Smooth muscle cell (in vitro differentiated cells): Measurements from ENCODE around the gene VPS13D. TPM values are rescaled to one million over a fixed set of nuclear protein-coding genes. Genes with fewer than 3 reads are reported as not detected.

Experiments used
- DNase-seq: peaks from one replicate; lab custom pipeline; 2025; ENCODE audit not compliant: unreplicated experiment; lab: John Stamatoyannopoulos, UW
- H2AFZ ChIP-seq: fragments of 200-600 bp; sonication (generic); 2 replicates; pipeline ENCODE4 v1.6.0; 2016; ENCODE audit warnings: antibody characterized with exemption, low read depth, mild to moderate bottlenecking
- H3F3A ChIP-seq: fragments of 200-600 bp; sonication (generic); 2 replicates; pipeline ENCODE4 v1.6.0; 2017; ENCODE audit warnings: antibody characterized with exemption, low read depth
- H3K27ac ChIP-seq: fragments of 200-600 bp; sonication (generic); 2 replicates; pipeline ENCODE4 v1.5.1; 2016; ENCODE audit warnings: low read depth, mild to moderate bottlenecking
- H3K27me3 ChIP-seq: fragments of 200-600 bp; sonication (generic); 2 replicates; pipeline ENCODE4 v1.6.1; 2016; ENCODE audit warnings: low read depth, mild to moderate bottlenecking
- H3K36me3 ChIP-seq: fragments of 200-600 bp; sonication (generic); 2 replicates; pipeline ENCODE4 v1.5.1; 2016; ENCODE audit warnings: low read depth
- H3K4me1 ChIP-seq: fragments of 200-600 bp; sonication (generic); 2 replicates; pipeline ENCODE4 v1.5.1; 2016; ENCODE audit warnings: low read depth
- H3K4me2 ChIP-seq: fragments of 200-600 bp; sonication (generic); 2 replicates; pipeline ENCODE4 v1.6.0; 2016; ENCODE audit warnings: mild to moderate bottlenecking
- H3K4me3 ChIP-seq: fragments of 200-600 bp; sonication (generic); 2 replicates; pipeline ENCODE4 v1.5.1; 2016; ENCODE audit warnings: mild to moderate bottlenecking
- H3K79me2 ChIP-seq: fragments of 200-600 bp; sonication (generic); 2 replicates; pipeline ENCODE4 v1.6.0; 2016; ENCODE audit warnings: low read depth, mild to moderate bottlenecking
- H3K9ac ChIP-seq: fragments of 200-600 bp; sonication (generic); 2 replicates; pipeline ENCODE4 v1.6.0; 2016; ENCODE audit warnings: low read depth
- H3K9me3 ChIP-seq: fragments of 200-600 bp; sonication (generic); replicated peaks from 2 replicates; pipeline ENCODE4 v1.5.1; 2016; ENCODE audit warnings: low read depth
- H4K20me1 ChIP-seq: fragments of 200-600 bp; sonication (generic); 2 replicates; pipeline ENCODE4 v1.6.0; 2016; ENCODE audit warnings: low read depth
- CTCF ChIP-seq: fragments of 200-600 bp; sonication (generic); IDR thresholded peaks from 2 replicates; pipeline ENCODE4 v1.5.1; 2017; ENCODE audit warnings: borderline replicate concordance, mild to moderate bottlenecking, antibody characterized with exemption; ENCODE audit not compliant: insufficient read depth, poor library complexity, severe bottlenecking
- WGBS: methylation state at CpG from one replicate; pipeline ENCODE4 v1.1.7; 2016; ENCODE audit warnings: low lambda C conversion rate; 5-methylcytosine and 5-hydroxymethylcytosine counted together
- polyA plus RNA-seq: library from polyadenylated mRNA; unstranded; fragments of >200 nt; fragmentation: Nextera tagmentation; extraction: Ambion mirVana; gene quantifications from 2 replicates; pipeline ENCODE4 v1.2.1, GENCODE V29; 2016
- total RNA-seq: library from RNA; depleted of rRNA; stranded (reverse); fragments of >200 nt; gene quantifications from 2 replicates; pipeline ENCODE4 v1.2.3, GENCODE V29; 2014

VPS13D gene
- total and polyA plus RNA-seq, 2 experiments from 2014 or later = 3.5 to 20.0 TPM

GRCh38 chr1:12548279-12548972 lies 318.6 kb downstream of the VPS13D start:
- Histone ChIP-seq H3K27ac (no peak overlapping the region), H3K9ac (no peak overlapping the region), H3K79me2 (no peaks in the 10 kb centered on the region), H3K27me3 (no peaks in the 10 kb centered on the region), H3K9me3 (no peaks in the 10 kb centered on the region), H4K20me1 (no peaks in the 10 kb centered on the region), H3F3A (no peaks in the 10 kb centered on the region), H3K4me1 (peaks cover 6% of the 10 kb centered on the region), H3K4me2 (no peak overlapping the region), H2AFZ (no peak overlapping the region), H3K4me3 (no peak overlapping the region), H3K36me3 (no peaks in the 10 kb centered on the region)
- 95% methylated on average over 12 of the region's 14 CpGs for WGBS
- no peak for TF ChIP-seq CTCF
- no peak for DNase-seq

- H2AFZ ChIP-seq = no peak overlapping the region
These were observed 319.2 kb downstream of the VPS13D start for GRCh38 chr1:12548973-12549459.

GRCh38 chr1:12549460-12550349 lies 319.9 kb downstream of the VPS13D start:
- DNase-seq = no peak
- WGBS = 75% methylated on average over 31 of the region's 31 CpGs
- H3K4me3 ChIP-seq = no peak overlapping the region
- no peak overlapping the region for H3K27ac ChIP-seq
- H3K27me3 ChIP-seq = no peaks in the 10 kb centered on the region
- H3K36me3 ChIP-seq = no peaks in the 10 kb centered on the region
- TF ChIP-seq CTCF = no peak
- H3K79me2 ChIP-seq = no peaks in the 10 kb centered on the region
- no peaks in the 10 kb centered on the region for H3K9me3 ChIP-seq
- no peaks in the 10 kb centered on the region for H4K20me1 ChIP-seq
- peaks cover 4% of the 10 kb centered on the region for H3K4me1 ChIP-seq
- no peak overlapping the region for H3K4me2 ChIP-seq
- H3K9ac ChIP-seq = no peak overlapping the region
- no peak overlapping the region for H2AFZ ChIP-seq
- H3F3A ChIP-seq = no peaks in the 10 kb centered on the region

More at GRCh38 chr1:12548973-12549459, 319.2 kb downstream of the VPS13D start:
- Histone ChIP-seq H3K4me2 (no peak overlapping the region), H4K20me1 (no peaks in the 10 kb centered on the region), H3K4me1 (peaks cover 6% of the 10 kb centered on the region), H3K79me2 (no peaks in the 10 kb centered on the region), H3F3A (no peaks in the 10 kb centered on the region), H3K36me3 (no peaks in the 10 kb centered on the region), H3K27me3 (no peaks in the 10 kb centered on the region), H3K9ac (no peak overlapping the region), H3K27ac (no peak overlapping the region), H3K4me3 (no peak overlapping the region), H3K9me3 (no peaks in the 10 kb centered on the region)
- WGBS = 87% methylated on average over 25 of the region's 27 CpGs
- no peak for TF ChIP-seq CTCF
- no peak for DNase-seq
